Fibroblast of skin of left quadriceps (primary cell): Measurements from ENCODE around the gene NELL1.
"Not testable (repeated sequence)": the region's sequence is repeated elsewhere in the genome, so short reads cannot be mapped to it uniquely, and the experiment has no call there.

Experiments
- DNase-seq, 2 experiments: peaks; one replicate each; pipeline ENCODE4 v3.0.0-alpha.2; 2013; ENCODE audit warnings: low read depth in 2 of 2

The NELL1 gene

DNA sequence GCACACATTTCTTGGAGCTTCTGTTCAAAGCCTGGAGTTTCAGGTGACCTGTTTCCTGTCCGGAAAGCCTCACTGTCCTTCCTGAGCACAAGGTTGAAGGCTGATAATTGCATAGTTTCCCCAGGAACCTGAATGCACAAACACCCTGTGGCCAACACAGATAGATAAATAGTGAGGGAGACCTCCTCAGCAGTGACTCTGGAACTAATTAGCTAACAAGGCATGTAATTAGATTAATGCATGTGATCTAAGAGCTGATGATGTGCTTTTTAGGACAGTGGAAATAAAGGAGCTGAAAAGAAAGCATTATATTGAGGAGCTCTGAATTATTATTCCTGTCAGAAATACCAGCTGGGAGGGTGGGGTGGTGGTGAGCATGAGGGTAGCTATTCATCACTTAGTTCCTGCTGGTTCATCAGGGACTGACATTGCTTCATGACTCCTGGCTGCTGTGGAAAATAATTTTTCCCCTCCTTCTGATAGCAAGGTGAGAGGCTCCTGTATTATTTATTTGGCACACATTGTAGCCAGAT, 101.1 kb downstream of the NELL1 start:
- no peak for DNase-seq

DNA sequence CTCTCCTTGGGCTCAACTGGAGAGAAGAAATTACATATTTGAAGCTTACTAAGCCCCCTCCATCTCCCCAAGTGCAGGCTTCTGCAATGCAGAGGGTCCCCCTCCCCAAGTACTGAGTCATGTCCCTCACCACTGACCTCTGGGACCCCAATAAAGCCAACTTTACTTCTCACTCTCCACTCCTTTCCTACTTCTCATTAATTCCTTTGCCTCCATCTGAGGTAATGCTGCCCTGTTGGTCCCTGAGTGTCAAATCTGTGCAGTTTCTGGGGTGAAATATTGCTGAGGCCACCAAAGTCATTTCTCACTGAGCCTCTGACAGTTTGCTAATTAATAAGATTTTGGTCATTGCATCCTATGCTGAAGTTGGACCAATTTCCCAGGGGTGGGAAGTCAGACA, 101.6 kb downstream of the NELL1 start:
- no peak for DNase-seq

DNA sequence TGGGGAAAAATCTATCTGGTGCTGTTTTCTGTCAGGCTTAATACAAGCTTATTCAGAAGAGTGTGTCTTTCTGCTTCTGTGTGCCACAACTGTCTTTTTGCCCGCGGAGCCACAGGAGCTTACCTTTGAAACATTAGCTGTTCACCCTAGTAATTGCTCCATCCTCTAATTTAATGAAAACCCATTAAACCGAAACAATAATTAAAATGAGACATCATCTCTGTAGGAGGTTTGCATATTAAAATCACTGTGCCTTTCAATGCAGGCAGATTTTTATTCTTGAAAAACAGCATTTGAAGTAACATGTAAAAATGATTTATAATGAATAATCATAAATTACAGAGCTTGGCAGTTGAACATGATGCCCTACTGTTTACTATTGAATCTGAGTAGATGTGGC, 102.3 kb downstream of the NELL1 start:
- DNase-seq = no peak

DNA sequence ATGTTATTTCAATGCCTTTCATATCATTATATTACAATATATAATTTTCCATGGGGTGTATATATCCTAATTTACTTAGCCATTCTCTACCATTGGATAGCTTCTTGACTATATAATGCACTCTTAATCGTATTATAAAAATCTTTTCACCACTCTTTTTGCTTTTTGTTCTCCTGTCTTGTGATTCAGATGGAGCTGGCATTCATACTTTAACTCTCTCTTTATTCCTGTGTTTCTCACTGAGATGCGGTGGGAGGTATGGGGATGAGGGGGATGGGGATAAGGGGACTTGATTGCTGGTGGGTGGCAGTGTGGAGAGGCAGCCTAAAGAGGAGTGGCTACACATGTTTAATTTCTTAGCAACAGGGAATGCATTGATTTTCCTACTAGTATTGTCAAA, 105.9 kb downstream of the NELL1 start:
- no peak for DNase-seq

DNA sequence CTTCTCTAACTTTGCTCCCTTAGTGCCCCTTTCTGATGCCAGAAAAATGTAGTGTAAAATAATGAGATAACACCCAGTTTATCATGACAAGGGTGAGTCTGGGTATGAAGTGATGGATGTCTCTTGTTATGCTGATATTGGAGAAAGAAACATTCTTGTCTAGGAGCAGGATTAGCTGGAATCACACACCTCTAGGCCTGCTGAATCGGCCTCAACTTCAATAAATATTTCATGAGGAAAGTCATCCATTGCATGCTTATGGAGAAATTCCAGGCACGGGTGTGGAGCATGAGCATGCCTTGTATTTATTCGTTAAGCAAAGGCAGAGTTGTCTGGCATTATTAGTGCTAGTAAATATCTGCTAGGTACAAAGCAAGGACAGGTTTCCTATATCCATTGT, 113.4 kb downstream of the NELL1 start:
- DNase-seq = no peak

DNA sequence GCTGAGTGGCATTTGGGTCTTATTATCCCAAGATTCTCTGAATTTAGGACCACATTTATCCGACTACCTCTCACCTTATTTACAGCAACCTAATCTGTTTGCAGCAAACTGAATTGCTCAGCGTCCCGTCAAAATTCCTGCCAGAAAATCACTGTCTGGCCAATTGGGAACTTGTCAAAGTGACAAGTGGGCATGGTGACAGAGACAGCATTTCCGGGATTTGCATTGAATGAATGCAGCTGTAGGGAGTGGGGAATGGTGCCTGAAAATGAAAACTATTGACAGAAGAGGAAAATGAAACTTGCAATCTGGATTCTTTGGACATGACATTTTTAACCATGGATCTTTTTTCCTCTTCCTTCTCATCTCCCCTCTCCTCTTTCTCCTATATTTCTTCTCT, 113.8 kb downstream of the NELL1 start:
- DNase-seq = no peak

DNA sequence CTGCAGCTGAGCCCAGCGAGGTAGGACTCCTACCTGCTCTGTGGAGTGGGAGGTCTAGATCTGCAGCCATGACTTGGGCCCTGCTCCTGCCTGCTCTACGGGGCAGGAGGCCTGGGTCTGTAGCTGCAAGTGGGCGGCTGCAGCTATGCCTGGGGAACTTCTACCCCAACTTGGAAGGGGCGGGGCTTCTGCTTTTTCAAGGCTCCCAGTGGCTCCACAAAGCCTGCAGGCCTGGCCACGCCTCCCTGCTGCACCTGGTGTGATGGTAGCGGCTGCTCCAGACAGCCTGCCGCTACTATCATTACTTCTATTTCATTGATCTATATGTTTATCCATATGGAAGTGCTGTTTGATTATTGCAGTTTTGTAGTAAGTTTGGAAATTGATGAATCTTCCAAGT, 121.2 kb downstream of the NELL1 start:
- no peak for DNase-seq

DNA sequence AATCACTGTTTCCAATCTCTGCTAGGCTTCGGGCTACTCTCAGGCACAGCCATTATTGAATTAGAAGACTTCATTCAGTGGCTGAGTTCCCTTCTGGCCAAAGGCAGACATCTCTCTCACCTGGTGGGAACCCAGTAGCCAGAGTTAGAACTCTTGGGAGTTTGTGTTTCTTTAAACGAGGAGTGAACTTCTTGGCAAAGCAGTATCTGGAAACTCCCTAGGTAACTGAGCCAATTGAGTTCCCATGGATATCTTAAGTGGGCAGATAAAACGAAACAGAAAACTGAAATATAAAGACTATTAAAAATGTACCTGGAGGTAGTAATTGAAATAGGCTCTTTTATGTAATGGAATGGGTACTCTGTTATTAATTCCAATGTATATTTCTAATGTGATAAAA, 125.6 kb downstream of the NELL1 start:
- DNase-seq = no peak

DNA sequence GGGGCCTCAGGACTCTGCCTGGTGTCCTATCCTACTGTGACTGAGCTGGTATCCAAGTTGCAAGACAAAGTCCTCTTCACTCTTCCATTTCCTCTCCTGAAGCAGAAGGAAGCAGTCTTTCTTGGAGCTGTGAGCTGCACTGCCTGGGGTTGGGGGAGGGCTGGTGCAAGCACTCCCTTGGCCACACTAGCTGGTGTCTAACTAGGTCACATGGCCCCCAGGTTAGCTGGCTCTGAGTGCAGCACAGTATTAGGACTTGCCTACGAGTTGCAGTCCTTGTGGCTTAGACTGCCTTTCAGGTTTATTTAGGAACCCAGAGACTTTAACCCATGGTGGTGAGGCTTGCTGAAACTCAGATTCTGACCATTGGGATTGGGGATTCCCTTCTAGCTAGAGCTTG, 138.9 kb downstream of the NELL1 start:
- DNase-seq = no peak

DNA sequence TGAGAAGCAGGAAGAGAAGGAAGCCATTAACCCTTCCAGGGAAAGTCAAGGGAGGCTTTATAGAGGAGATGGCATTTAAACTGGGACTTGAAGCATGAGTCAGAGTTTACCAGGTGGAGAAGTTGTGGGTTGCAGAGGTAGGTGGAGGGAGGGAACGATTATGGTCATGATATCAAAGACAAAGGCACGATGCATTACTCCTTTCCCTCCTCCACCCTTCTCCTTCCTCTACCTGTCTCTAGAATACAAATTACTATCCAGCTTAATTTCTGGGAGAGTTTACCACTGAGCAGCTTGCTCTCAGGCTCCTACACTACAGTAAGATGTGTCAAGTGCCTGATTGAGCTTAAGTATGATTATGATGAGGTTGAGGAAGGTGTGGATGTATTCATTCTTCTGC, 151.7 kb downstream of the NELL1 start:
- no peak for DNase-seq

DNA sequence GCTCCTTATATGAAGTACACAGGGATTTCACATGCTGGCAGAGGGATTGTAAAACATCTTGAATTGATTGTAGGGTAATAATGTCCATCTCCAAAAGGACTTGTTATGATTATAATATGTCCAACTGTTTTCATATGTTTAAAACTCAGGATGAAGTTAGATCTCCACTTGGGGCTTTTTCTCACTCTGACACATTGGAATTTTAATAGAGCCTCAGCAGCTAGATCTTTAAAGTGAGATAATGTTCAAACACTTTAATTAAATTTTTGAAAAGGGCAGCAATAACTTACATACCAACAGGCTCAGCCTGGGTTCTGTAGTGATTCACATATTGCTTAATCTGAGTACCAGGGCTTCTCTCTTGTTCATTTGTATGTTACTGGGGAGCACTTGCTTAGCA, 152.1 kb downstream of the NELL1 start:
- DNase-seq = no peak

DNA sequence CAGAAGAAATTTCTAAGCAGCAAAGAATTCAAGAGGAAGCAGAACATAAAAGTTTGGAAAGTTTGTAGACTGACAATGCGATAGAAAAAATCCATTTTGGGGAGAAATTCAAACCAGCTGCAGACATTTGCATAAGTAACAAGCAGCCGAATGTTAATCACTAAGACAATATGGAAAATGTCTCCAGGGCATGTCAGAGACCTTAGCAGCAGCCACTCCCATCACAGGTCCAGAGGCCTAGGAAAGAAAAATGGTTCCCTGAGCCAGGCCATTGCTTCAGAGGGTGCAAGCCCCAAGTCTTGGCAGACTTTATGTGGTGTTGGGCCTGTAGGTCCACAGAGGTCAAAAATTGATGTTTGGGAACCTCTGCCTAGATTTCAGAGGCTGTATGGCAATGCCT, 155.4 kb downstream of the NELL1 start:
- no peak for DNase-seq

DNA sequence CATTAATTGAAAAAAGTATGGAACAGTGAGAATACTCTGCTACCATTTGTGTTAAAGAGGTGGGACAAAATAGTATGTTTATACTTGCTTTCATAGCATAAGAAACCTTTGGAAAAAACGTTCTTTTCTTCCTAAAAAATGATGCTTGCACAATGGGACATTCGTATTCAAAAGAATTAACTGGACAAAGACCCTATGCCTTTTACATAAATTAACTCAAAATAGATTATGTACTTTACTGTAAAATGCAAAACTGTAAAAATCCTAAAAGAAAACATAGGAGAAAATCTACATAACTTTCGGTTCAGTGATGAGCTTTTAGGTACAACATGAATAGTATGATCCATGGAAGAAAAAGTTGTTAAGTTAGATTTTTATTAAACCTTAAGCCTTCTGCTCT, 166.2 kb downstream of the NELL1 start:
- DNase-seq = no peak

DNA sequence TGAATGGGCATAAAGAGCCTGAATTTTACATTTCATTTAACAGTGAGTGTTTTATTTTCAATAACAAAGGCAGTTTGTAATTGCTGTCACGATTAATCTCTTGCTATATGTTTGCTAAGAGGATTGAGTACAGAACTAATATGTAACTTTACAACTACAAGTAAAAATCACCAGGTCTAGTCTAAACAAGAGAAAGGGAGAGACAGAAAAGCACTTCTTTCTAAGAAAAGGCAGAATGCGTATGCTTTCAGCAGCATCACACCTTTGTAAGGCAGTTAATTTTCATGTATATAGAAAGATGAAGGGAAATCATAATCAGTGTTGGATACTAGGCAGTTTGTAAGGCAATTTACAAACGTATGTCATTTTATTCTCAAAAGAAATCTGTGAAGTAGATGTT, 169.8 kb downstream of the NELL1 start:
- DNase-seq = no peak

DNA sequence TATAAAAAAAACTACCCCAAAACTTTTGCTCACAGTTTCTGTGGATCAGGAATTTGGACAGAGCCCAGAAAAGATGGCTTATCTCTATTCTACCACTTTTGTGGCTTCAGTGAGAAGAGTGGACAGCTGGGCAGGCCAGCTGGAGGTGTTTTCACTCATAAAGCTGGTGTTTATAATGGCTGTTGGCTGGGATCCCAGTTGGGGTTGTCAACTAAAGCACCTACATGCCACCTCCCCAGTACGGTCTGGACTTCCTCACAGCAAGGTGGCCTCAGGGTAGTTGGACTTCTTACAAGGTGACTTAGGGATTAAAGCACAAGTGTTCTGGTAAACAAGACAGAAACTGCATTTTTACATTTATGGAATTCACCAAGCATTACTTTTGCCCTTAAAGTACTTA, 171.0 kb downstream of the NELL1 start:
- no peak for DNase-seq

DNA sequence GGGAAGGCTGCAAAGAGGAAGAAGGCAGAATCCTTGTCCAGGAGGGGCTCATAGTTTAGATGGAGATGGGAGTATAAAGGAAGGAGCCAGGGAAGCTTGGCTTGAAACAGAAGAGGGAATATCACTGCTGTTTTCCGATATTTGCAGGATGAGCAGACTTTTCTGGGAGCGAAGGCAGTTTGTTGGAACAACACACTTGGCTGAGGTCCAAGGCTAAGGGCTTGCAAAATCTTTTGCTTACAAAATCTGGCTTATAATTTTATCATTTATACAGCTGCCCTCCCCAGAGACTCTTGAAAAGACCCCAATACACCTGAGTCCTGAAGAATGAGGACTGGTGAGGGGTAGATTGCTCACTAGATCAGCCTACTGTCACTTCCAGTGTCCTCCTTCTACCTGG, 174.8 kb downstream of the NELL1 start:
- DNase-seq = no peak

DNA sequence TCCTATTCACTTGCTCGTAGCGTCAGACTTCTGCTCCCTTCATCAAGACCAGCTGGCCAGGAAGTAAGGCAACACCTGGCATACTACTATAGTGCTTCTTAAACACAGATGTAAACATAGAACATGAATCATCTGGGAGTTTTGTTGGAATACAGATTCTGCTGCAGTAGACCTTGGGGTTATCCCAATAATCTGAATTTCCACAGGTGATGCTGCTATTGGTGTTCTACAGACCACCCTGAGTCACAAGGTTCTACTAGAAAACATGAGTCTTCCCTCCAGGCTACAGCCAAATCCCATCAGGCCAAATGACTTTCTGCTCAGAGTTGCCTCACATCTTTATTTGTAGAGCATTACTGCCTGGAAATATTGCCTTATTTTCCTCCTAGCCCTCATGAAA, 175.2 kb downstream of the NELL1 start:
- DNase-seq = no peak

DNA sequence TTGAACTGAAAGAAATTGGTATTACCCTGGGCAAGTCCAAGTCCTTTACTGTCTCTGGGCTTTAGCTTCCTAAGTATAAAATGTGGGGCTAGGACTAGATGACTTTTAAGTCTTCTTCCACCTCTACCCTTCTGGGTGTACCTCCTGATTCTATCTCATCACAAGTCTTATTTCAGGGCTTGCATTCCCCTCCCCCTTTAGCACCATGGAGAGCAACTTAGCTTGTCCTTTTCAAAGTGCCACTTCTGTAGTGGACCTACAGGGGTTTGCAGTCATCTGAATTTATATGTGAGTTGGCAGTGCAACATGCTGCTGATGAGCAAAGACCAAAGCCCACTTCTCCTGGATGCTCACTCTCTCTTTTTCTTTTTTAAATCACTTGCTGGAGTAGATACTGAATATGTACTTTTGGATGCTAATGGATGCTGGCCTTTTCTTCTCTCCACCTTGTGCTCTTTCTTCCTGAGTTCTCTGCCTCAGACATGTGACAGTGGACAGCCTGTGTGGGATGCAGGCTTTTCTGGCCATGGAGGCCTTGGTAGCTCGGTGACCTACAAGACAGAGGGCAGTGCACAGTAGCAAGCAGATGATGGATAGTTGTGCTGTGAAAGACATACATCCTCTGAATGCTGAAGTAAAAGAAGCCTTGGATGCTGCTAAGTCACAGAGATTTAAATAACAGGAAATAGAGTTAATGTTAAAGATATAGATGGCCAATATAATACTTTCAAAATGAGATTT, 185.0 kb downstream of the NELL1 start:
- no peak for DNase-seq

DNA sequence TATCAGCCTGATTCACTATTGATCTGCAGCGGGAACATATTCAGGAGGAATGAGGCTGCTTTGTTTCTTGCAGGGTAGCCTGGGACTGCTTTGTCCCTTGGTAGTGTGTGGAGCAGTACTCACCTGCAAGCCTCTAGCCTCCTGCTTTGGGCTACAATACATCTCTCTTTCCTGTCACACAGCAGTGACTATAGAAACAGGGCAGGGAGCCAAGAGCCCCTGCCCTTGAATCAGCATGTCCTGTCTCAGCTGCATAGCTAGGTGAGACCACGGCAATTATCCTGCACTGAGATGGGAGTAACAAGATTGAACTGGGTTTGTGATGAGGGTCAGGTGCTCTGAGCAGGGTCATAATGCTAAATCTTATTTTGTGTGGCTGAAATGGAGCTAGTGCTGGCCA, 191.9 kb downstream of the NELL1 start:
- DNase-seq = no peak

DNA sequence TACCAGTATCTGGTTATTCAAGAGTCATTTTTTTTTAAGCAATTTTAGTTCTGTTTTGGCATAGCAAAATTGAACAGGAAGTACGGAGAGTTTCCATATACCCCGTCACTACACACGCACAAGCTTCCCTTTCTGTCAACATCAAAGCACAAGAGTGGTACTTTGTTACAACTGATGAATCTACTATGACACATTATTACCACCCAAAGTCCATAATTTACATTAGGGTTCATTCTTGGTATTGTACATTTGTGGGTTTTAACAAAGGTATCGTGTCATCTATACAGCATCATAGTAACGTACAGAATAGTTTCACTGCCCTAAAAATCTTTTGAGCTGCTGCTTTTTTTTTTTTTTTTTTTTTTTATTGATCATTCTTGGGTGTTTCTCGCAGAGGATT, 192.9 kb downstream of the NELL1 start:
- DNase-seq = not testable (repeated sequence)

DNA sequence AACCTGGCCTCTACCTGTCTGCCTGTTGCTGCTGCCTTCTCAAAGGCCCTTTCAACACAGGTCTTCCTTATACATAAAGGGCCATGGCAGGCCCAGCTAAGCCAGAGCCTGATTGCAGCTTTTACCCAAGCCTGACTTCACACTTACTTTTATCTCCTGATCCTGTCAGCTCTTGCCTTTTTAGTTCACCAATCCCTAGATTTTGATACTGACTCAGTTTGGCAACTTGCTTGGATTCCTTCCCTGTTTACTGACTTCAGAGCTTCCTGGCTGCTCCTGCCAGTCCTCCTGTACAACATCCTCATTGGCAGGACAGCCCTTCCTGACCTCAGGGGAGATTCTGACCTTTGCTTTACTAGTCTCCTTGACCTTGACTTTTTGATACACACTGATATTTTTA, 195.2 kb downstream of the NELL1 start:
- no peak for DNase-seq

DNA sequence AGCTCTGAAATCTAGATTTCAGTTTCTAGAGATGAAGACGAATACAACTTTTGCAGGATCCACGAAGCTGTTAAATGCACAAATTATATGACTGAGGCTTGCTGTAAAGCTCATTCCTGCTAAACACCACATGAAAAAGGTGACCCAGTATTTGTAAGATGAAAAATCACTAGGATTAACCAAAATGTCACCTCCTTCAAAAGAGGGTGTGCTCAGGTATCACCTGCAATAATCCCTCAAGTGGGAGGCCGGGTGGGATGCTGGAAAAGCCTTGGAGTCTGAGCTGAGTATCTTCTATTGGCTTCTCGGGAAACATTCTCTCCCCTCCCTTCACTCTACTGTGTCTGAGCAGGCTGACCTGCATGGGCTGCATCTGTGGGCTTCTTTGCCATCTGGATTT, 195.8 kb downstream of the NELL1 start:
- no peak for DNase-seq

DNA sequence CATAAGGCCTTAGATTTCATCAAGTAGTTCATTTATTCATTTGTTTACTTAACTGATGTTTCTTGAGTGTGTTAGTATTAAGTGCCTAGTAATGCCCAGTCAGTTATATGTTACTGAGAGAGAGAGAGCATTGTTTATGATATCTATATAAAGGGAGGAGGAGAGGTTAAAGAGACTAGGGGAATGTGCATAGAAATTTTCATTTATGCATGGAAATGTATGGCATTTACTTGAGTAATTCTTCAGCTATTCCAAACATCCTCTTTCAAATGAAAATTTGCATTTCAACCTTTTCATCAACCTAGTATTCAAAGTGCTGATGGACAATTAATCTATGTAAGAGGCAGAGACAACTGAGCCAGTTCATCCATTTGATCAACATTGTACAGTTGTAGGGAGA, 199.7 kb downstream of the NELL1 start:
- no peak for DNase-seq

DNA sequence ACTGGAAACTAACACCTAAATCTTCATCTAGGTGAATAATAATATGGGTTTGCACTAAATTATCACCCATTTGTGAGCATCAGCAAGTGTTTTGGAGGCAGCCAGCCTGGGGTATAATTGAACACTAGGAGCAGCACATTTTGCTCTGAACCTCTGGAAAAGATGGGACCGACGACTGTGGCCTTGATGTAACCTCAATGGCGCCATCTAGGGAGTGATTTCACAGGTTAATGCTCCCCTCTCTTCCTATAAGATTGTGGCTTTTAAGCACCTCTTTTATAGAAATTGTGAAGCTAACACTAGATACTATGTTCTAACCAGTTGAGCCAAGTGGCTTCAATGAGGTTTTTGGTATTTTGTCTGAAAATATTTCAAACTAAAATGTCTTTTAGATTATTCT, 203.7 kb downstream of the NELL1 start:
- no peak for DNase-seq
